ENCODE measurements around the gene ACVR2A. TPM values are rescaled to one million over a fixed set of nuclear protein-coding genes. Genes with fewer than 3 reads are reported as not detected.
A peak's percentile ranks its signal among the peaks of the same experiment; 100 is the strongest.

The ACVR2A gene
- total RNA-seq, 4 donors from 2014 or later: 23.0 to 48.1 (median 23.8) TPM

GRCh38 chr2:147851244-147851930 is 6.6 kb downstream of the ACVR2A start:
- Histone ChIP-seq H3K4me1 (peaks cover 0 to 74% (median 12%) of the 10 kb centered on the region in 3 donors), H3K4me3 (no peak overlapping the region), H3K27ac (no peak overlapping the region), H3K9me3 (no peaks in the 10 kb centered on the region), H3K36me3 (no peaks in the 10 kb centered on the region), H3K27me3 (no peaks in the 10 kb centered on the region)
- no peak for ATAC-seq
- no peak for TF ChIP-seq CTCF (IDR thresholded peaks at IDR 0.05)
- TF ChIP-seq EP300 (IDR thresholded peaks at IDR 0.05): no peak
- no peak for TF ChIP-seq POLR2AphosphoS5 (IDR thresholded peaks at IDR 0.05)
- no peak for TF ChIP-seq POLR2A (IDR thresholded peaks at IDR 0.05)
- WGBS, 2 donors (ENCODE audit: low coverage in 1 of 2): 67 to 82% methylated on average over 1 of the region's 1 CpG

- H3K27ac ChIP-seq: no peak overlapping the region
- H3K36me3 ChIP-seq: no peaks in the 10 kb centered on the region
- no peak overlapping the region for H3K4me3 ChIP-seq
- WGBS, 2 donors (ENCODE audit: low coverage in 1 of 2): 80 to 89% methylated on average over 5 to 6 of the region's 6 CpGs
- no peaks in the 10 kb centered on the region for H3K9me3 ChIP-seq
- H3K4me1 ChIP-seq: peaks cover 3 to 69% (median 14%) of the 10 kb centered on the region in 3 donors
- no peaks in the 10 kb centered on the region for H3K27me3 ChIP-seq
- TF ChIP-seq POLR2AphosphoS5 (IDR thresholded peaks at IDR 0.05) (no peak), POLR2A (IDR thresholded peaks at IDR 0.05) (no peak), EP300 (IDR thresholded peaks at IDR 0.05) (no peak), CTCF (IDR thresholded peaks at IDR 0.05) (no peak)
- no peak for ATAC-seq
Observed at GRCh38 chr2:147854557-147855134, 9.8 kb downstream of the ACVR2A start.

DNA sequence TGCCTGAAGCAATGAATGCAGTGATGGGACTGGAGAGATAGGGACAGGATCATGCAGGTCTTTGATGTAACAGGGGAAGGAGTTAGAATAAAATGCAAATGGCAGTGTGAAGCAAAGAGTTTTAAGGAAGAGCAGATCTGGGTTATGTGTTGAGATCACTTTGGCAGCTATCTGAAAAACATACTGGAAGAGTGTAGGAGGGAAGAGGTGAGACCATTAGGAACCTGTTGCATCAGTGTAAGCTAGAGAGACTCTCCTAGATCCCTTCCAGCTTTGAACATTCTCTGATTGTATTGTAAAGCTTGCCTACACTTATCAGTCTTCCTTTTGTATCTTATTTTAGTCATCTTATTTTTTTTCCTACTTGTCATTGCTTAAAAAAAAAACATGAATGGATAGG is 10.5 kb downstream of the ACVR2A start:
- no peak for ATAC-seq
- Histone ChIP-seq H3K27me3 (no peaks in the 10 kb centered on the region), H3K4me3 (no peak overlapping the region), H3K9me3 (no peaks in the 10 kb centered on the region), H3K4me1 (peaks cover 6 to 69% (median 12%) of the 10 kb centered on the region in 3 donors), H3K27ac (no peak overlapping the region), H3K36me3 (no peaks in the 10 kb centered on the region)
- TF ChIP-seq CTCF (IDR thresholded peaks at IDR 0.05) (no peak), POLR2AphosphoS5 (IDR thresholded peaks at IDR 0.05) (no peak), POLR2A (IDR thresholded peaks at IDR 0.05) (no peak), EP300 (IDR thresholded peaks at IDR 0.05) (no peak)

DNA sequence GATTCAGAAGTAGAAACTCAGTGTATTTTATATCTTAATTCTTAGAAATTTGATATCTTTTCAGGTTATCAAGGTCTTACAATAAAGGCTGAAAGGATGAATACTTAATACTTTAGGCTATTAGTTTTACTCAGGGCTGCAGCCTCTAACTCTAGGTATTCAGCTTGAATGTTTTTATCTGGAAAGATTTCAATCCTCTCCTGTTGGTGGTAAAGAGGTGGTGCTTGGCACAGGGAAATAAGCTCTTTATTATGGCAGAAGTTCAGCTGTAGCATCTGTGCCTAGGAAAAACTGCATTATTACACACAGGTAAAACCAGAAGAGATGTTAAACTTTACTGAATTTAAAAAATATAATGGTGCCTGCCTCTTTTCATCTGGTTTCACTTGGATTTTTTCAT is 11.1 kb downstream of the ACVR2A start:
- no peak for ATAC-seq
- Histone ChIP-seq H3K27ac (no peak overlapping the region), H3K27me3 (no peaks in the 10 kb centered on the region), H3K4me3 (no peak overlapping the region), H3K9me3 (no peaks in the 10 kb centered on the region), H3K4me1 (peaks cover 6 to 69% (median 12%) of the 10 kb centered on the region in 3 donors), H3K36me3 (no peaks in the 10 kb centered on the region)
- TF ChIP-seq CTCF (IDR thresholded peaks at IDR 0.05) (peak in 1 of 4 experiments; percentile 6), POLR2A (IDR thresholded peaks at IDR 0.05) (no peak)

GRCh38 chr2:147860009-147860408 is 15.2 kb downstream of the ACVR2A start:
- TF ChIP-seq POLR2AphosphoS5 (IDR thresholded peaks at IDR 0.05) (no peak), EP300 (IDR thresholded peaks at IDR 0.05) (no peak), CTCF (IDR thresholded peaks at IDR 0.05) (no peak), POLR2A (IDR thresholded peaks at IDR 0.05) (no peak)
- Histone ChIP-seq H3K9me3 (no peaks in the 10 kb centered on the region), H3K27ac (no peak overlapping the region), H3K4me1 (peaks cover 6 to 75% (median 9%) of the 10 kb centered on the region in 3 donors), H3K4me3 (no peak overlapping the region), H3K36me3 (no peaks in the 10 kb centered on the region), H3K27me3 (no peaks in the 10 kb centered on the region)
- ATAC-seq: no peak
- WGBS, 2 donors (ENCODE audit: low coverage in 1 of 2): 100% methylated on average over 1 of the region's 1 CpG; no CpG with 5 or more reads in 1 of the 2 donors
